Measurements from ENCODE around the gene PROM2.

PROM2 gene

DNA sequence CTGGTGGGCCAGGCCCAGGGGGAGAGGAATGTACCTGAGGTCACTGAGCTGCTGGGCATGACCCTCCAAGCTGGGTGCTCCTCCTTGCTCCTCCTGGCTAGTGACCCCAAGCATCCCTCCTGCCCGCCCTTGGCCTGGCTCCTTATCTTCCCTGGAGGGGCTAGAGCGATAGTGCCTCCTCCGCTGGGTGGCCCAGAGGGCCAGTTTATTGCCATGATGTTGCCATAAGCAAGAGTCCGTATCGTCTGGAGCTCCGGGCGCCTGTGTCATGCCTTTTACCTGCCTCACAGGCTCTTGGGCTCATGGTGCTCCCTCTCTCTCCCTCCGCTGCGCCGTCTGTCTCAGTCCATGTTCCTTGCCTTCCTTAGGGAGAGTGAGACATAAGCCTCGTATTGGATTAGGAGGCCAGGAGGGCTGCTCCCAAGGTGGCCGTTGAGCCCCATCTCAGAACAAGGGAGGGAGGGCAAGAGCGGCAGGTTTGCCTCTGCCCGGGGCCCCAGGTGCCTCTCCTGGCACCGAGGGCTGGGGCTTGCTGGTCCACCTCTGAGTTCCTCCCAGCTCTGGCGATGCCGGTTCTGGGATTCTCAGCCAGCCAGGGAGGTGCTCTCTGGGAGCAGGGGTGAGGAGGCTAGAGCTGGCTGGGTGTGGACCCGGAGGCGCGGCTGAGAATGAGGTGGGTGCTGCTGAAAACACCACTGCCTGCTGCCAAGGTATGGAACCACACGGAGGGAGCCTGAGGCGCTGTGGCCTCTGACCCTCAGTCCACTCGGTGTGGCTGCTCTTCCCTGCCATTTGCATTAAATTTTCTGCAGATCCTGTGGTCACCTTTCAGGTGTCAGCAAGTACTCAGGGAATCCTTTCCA is 45.5 kb downstream of the PROM2 start:
- no peak for DNase-seq

DNA sequence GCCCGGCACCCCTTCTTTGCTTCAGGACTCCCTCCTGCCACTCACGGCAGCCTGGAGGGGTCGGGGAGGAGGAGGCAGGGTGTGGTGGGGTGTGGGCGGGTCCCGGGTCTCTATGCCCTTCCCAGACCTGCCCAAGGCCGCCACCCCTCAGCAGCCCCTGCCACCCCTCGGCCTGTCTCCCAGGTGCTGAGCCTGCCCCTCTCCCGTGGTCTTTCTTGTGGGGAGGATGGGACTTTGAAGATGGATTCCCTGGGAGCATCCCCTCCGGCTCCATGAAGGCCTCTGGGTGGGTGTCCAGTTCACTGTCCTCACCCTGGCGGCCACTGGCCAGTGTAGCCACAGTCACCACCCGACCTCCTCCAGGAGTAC is 46.1 kb downstream of the PROM2 start:
- DNase-seq: no peak

DNA sequence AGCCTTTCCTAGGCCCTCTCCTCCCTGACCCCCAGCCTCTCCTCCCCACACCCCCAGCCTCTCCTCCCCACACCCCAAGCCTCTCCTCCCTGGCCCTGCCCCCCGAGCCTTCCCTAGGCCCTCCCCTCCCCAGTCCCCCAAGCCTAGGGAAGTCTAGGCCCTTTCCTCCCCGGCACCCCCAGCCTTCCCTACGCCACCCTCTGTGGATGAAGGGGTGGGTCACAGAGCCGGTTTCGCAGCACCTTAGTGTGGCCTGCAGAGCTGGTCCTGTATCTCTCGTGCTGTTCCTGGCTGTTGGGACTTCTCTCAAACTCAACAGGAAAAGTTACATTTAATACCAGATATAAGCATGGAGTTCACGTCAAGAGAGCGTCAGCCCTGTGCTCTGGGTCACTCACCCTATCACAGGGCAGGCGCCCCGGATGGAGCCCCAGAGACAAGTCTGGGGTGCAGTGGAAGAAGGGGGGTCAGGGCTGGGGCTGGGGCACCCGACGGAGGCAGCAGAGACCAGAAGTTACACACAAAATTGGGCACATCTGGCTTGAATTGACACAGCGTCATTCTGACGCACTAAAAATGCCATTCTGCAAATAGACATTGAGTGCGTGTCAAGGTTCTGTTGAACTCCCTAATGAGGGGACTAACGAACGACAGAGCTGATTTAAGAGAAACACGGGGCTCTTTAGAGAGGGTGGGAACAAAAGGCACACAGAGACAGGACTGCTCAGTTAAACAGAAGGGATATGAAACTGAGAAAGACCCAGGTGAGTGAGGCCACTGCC is 46.9 kb downstream of the PROM2 start:
- DNase-seq: no peak

GRCh38 chr2:95323347-95324155 is 49.3 kb downstream of the PROM2 start:
- no peak for DNase-seq

GRCh38 chr2:95325026-95325425 is 50.8 kb downstream of the PROM2 start:
- DNase-seq: no peak

- no peak for DNase-seq
These were observed 51.6 kb downstream of the PROM2 start for GRCh38 chr2:95325590-95326432.

DNA sequence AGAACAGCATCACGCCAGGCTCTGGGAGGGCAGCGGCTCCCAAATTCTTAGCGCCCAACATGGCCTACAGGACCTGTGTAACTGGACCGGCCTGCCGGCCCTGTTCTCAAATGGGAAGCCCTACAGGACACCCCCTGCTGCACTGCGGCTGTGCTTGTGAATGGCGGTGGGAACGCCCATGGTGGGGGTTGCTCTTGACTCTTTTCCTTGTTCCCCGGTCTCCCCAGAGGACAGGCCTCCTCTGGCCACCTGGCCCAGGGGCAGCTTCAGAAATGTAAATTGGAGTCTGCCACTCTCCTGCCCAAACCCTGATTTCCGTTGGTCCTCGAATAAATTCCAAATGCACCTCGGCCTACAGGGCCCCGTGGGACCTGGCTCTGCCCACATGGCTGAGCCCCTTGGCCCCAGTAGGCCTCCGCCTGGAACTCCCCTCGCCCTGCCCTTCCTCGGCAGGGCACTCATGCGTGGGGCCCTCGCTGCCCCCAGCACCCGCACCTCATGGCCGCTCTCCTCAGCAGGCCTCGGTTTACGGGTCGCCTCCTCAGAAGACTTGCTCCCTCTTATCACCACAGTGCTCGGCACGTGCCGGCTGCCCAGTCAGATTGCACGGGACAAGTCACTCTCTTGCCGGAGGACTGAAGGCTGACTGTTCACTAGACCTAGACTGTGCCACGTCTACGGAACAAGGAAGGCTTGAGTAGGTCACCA is 52.3 kb downstream of the PROM2 start:
- no peak for DNase-seq

DNA sequence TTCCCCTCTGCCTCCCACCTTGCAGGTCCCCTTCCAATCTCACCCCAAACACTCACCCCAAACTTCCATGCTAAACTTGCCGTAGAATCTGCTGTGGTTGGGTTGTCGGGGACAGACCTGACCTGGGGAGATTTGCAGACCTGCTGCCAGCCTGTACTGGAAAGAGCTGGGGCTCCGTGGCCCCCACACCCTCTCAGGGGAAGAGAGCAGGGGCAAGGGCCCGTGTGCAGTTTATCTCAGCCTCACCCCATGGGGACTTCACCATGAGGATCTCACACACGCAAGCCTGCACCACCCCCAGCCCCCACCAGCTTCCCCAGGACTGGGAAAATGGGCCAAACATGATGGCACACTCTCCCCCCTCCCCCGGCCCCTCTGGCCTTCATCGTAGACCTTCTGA is 53.6 kb downstream of the PROM2 start:
- no peak for DNase-seq

GRCh38 chr2:95328358-95329125 is 54.3 kb downstream of the PROM2 start:
- DNase-seq: no peak

DNA sequence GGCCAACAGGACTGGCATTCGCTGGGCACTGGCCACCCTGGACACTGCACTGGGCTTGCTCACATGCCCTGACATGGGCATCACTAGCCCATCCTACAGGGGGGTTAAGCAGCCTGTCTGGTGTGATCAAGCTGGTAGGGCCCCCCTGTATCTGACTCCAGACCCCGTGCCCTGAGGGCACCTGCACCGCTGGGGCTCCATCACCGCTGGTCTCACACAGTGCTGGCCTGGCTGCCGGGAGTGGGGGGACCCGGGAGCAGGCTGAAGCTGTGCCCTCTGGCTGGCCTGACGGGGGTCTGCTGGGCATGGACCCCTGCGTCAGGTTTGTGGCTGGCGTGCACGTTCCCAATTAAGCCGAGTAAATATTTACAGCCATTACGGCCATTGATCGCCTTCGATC is 55.2 kb downstream of the PROM2 start:
- DNase-seq: no peak

GRCh38 chr2:95329891-95330793 is 55.9 kb downstream of the PROM2 start:
- DNase-seq: peak in 23 of 51 donors; percentile 5 to 72 (median 34)

DNA sequence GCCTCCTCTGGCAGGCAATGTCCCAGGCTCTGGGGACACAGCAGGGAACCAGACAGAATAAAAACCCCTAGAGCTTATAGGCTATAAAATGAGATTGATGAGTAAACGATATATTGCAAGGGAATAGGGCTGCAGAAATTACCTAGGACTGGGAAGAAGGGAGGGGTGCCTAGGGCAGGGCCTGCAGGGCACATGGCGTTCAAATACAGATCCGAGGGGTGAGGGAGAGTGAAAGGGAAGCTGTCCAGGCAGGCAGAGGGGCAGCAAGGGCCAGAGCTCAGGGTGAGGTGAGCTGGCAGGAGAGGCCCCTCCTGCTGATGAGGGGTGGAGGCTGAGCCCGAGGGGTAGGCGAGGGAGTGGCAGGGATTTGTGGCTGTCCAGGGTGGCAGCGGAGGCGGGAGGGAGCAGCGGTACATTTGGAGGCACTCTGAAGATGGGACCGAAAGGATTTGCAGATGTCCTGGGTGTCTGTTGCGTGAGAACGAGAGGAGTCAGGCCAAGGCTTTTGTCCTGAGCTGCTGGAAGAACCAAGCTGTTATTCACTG is 56.6 kb downstream of the PROM2 start:
- DNase-seq: no peak

- DNase-seq: no peak
These were observed 57.4 kb downstream of the PROM2 start for GRCh38 chr2:95331606-95332005.

- no peak for DNase-seq
These were observed 57.8 kb downstream of the PROM2 start for GRCh38 chr2:95332036-95332435.

DNA sequence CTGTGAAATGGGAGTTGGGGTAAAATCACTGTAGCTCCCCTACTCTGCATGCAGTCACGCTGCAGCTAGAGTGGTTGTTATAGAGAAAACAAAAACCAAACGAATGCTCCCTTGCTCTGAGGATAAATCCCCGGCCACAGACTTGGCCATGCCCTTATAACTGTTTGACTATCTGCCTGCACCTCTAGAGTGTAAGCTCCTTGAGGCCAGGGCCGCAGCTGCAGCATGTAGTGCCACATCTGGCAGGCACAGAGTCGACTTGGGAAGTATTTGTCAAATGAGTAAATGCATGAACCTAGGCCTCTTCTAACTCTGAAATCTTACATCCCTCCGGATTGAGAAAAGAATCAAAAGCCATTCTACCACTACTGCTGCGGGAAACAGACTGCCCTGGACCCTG is 58.8 kb downstream of the PROM2 start:
- DNase-seq: no peak

- DNase-seq: no peak
These were observed 59.7 kb downstream of the PROM2 start for GRCh38 chr2:95333888-95334338.

DNA sequence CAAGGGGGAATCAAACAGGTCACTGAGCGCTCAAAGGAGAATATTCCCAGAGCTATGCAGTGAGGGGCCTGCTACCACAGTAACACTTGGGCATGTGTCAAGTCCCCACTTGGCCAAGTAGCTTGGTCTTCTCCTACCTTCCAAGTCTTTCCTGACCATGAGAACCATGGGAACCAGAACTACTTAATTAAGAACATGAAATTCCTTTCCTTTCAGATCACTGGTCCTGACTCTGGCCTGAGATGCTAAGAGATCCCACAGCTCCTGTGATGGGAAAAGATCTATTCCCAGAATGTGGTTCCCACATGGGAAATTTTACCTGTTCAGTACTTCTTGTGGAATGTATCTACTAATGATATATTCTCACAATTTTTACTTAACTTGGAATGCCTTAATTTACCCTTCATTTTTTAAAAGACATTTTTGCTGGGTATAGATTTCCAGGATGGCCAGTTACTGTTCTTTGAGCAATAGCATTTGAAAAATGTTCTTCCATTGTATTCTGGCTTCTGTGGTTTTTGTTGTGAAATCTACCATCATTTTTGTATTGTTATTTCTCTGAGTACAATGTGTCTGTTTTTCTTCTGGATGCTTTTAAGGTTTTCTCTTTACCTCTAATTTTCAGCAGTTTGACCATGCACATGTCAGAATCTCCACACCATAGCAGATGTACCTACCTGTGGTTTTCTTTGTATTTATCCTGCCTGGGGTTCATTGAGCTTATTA is 60.8 kb downstream of the PROM2 start:
- no peak for DNase-seq
